Measurements from ENCODE around the gene LRRC23.

Gene LRRC23

DNA sequence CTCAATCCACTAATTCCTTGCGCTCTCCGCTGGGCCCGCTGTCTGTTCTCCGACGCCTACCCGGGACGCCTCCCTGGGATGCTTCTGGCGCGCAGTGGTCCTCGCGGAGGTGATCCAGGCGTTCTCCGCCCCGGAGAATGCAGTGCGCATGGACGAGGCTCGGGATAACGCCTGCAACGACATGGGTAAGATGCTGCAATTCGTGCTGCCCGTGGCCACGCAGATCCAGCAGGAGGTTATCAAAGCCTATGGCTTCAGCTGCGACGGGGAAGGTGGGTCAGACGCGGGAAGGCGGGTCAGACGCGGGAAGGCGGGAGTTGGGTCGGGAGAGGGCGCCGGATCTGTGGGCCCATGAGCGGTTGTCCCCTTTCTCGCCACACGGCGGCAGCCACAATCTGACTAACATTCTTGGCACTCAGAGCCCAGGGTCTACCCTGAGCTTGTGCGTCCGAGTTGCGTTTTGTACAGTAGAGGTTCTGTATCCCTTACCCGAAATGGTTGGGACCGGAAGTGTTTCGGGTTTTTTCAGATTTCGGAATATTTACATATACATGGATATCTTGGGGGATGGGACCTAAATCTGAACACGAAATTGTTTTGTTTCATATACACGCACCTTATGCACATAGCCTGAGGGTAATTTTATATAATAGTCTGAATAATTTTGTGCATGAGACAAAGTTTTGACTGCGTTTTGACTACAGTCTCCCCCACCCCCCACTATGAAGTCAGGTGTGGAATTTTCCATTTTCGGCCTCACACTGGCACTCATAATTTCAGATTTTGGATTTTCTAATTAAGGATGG is 40.0 kb downstream of the LRRC23 start:
- DNase-seq: peak; percentile 96

- DNase-seq: no peak
Measured at GRCh38 chr12:6945613-6946012, 41.0 kb downstream of the LRRC23 start.

DNA sequence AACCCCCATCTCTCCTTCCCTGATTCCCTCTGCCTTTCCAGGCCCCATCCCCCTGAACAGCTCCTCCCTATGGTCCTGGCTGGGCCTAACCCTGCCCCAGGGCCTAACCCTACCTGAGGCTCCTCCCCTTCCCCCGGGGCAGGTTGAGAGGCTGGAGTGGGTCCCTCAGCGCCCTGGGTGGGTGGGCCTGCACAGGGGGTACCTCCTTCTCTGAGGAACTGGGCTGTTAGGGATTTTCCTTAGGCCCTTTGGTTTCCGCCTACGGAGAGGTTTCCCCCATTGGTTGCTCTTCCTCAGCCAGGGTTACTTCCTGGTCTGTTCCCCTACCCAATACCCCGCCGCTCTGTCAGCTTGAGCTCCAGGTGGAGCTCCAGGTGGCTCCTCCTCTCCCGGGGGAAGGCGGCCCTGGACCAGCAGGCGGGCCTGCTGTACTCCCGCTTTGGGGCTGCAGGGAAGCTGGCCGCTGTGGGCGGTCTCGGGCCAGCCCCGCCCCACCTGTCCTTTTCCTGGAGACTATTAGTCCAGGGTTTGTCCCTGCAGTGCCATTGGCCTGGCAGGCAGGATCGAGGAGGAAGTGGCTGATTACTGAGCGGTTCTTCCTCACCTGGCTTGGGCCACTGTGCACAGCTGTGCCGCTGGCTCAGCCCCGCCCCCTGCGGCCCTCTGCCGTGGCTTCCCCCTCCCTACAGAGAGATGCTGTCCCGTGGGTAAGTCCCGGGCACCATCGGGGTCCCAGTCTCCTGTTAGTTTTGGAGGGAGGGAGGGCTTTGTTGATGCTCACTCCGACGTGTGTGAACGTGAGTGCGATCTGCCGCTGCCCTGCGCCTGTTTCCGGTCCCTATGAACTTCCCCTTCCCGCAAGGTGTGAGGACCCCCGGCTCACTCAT is 41.7 kb downstream of the LRRC23 start:
- DNase-seq: no peak

- DNase-seq: no peak
Measured at GRCh38 chr12:6946920-6947374, 42.3 kb downstream of the LRRC23 start.

- DNase-seq: peak; percentile 15
Measured at GRCh38 chr12:6947615-6948014, 43.0 kb downstream of the LRRC23 start.

DNA sequence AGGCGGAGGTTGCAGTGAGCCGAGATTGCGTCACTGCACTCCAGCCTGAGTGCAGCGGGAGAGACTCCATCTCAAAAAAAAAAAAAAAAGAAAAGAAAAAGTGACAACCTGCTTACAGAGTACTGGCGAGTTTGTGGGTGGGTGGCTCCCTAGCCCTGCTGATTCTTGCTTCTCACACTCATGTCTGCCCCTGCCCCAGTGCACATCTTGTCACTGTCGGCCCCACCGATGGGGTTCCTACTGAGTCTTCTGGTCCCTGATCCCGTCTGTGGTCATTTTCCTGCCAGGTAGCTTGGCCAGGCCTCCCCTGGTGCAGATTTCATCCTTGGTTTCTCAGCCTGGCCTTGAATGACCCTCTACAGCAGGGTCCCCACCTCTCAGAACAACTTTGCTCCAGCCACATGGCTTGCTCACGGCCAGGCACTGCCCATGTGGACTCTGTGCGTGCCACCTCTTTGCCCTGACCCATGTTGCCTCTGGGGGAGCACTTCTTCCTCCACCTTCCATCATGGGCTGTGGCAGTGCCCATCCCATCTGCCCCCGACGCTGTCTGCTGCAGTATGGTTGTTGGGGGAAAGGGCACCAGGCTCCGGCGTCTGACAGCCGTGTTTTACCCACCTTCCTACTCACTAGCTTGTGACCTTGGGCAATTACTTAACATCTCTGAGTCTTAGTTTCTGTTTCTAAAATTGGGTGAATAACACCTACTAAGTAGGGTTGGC is 44.4 kb downstream of the LRRC23 start:
- DNase-seq: peak; percentile 20

DNA sequence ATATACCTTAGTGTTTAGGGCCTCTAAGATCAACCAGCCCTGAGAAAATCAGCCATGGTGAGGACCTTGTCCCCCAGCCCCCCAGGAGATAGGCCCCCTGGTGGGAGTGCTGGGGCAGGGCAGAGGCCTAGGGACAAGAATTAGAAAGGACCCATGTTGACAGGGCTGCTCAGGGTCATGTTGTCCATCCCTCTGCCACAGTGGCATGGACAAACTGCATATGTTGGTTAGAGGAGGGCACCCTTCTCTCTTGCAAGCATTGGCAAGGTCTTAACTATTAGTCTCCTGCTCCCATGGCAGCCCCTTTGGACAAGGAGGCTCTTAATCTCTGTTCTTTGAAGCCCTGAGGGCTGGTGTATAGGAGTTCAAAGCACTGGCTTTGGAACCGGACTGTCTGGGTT is 45.8 kb downstream of the LRRC23 start:
- peak; percentile 12 for DNase-seq

DNA sequence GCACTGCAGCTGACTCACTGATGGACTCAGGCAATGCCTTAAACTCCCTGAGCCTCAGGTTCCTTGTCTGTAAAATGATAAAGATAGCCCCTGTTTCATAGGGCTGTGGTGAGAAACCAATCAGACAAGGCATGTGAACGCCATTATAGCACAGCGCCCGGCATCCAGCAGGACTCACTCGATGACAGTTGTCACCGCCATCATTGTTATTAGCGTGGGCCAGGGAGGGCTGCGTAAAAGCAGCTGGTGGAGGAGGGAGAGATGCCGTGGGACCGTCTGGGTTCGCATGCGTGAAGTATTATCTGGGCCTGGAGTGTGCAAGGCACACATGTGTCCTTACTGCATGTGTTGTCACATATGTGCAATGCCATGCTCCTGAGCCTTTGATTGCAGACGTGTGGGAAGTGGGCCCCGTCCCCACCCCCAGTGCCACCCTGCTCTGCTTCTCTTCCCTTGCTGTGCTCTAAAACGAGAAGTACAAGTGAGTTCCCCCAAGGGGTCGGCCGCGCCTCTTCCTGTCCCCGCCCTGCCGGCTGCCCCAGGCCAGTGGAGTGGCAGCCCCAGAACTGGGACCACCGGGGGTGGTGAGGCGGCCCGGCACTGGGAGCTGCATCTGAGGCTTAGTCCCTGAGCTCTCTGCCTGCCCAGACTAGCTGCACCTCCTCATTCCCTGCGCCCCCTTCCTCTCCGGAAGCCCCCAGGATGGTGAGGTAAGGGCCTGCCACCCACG is 46.4 kb downstream of the LRRC23 start, which contains the start of gene PTPN6:
Gene PTPN6 (plus strand): TSS at position 546 of the 730 bp plus-strand sequence. CDS start 157 bp downstream, at position 703.
- peak; percentile 44 for DNase-seq

- DNase-seq: peak; percentile 31
Measured at GRCh38 chr12:6951551-6952120, 47.0 kb downstream of the LRRC23 start.

DNA sequence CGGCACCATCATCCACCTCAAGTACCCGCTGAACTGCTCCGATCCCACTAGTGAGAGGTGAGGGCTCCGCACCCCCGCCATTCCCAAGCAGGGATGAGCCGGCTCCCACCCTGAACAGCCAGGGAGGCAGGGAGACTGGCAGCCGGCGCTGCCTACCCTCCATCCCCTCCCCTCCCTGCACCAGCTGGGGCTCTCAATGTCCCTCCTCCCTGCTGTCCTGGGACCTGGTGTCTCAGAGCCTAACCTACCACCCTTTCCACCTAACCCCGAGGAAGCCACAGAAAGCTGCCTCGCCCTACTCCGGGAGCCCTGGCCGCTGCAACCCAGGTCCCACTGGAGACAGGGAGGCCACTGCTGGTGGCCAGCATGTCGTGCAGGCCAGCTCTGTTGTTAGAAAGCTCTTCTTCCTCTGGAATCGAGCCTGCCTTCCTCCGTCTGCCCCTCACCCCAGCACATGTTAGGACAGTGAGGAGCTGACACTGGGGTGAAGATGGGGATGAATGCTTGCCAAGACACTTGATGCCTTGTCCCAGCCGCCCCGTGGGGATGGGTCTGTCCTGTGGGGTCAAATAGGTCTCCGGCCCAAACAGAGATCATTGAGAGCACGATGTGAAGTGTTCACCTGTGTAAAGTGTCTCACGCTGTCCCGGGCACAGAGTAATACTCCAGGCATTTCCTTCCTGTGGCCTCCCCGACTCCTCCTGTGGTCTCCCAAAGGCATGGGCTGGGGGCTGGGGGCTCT is 47.7 kb downstream of the LRRC23 start:
- DNase-seq: peak; percentile 39

- DNase-seq: peak; percentile 24
Measured at GRCh38 chr12:6952863-6953441, 48.3 kb downstream of the LRRC23 start.

DNA sequence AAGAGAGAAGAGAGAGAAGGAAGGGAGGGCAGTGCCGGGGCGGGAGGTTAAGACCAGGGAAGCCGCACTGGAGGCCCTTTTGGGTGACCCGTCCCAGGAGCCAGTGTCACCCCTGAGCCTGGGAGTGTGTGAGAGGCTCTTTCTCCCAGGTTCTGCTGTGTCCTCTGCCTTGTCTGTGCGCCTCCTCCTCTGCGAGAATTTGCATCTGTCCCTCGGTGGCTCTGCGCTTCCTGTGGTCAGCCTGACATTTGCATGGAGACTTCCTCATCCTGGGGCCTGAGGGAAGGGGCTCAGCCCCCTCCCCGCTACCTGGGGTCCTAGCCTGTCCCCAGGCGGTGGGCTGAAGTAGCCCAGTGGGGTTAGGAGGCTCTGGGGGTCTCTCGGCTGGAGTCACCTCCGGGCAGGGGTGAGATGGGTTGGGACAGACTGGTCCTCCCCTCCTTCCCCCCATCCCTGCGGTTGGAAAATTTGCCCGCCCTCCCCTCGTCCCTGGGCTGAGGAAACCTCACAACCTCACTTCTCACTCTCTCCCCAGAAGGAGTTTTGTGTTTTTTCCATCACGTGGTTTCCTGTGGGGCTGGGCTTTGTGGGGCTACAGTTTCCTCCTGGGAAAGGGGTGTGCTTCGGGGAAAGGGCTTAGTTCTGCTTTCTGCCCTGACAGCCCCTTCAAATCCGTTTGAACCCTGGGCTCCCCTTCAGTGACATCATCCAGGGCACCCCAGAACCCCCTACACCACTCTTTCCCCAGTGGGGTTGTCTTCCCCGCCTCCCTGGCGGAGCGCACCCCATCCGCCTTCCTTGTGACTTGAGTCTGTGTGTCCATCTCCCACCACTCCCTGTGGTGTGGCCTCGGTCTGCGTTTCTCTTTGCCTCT is 49.1 kb downstream of the LRRC23 start:
- peak; percentile 90 for DNase-seq

DNA sequence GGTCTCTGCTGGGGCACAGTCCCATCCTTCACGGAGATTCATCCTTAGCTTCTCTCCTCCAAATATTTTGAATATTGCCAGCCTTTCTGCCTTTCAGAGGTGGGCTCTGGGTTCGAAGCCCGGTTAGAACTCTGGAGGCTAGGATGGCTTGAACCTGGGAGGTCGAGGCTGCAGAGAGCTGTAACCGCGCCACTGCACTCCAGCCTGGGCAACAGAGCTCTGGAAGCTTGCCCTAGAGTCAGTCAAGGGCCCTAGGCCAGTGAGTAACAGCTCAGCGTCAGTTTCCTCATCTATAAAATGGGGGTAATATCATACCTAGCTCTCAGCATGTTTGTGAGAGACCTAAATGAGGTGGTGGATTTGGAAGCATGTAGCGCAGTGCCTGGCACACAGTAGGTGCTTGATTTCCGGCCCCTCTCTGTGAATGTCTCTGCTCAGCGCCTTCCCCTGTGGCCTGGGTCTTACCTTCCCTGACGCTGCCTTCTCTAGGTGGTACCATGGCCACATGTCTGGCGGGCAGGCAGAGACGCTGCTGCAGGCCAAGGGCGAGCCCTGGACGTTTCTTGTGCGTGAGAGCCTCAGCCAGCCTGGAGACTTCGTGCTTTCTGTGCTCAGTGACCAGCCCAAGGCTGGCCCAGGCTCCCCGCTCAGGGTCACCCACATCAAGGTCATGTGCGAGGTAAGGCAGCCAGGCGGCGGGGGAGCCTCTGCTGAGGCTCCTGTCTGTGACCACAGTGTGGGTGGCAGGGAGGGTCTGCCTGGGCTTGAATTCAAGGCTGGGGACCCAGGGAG is 49.9 kb downstream of the LRRC23 start:
- DNase-seq: peak; percentile 25

DNA sequence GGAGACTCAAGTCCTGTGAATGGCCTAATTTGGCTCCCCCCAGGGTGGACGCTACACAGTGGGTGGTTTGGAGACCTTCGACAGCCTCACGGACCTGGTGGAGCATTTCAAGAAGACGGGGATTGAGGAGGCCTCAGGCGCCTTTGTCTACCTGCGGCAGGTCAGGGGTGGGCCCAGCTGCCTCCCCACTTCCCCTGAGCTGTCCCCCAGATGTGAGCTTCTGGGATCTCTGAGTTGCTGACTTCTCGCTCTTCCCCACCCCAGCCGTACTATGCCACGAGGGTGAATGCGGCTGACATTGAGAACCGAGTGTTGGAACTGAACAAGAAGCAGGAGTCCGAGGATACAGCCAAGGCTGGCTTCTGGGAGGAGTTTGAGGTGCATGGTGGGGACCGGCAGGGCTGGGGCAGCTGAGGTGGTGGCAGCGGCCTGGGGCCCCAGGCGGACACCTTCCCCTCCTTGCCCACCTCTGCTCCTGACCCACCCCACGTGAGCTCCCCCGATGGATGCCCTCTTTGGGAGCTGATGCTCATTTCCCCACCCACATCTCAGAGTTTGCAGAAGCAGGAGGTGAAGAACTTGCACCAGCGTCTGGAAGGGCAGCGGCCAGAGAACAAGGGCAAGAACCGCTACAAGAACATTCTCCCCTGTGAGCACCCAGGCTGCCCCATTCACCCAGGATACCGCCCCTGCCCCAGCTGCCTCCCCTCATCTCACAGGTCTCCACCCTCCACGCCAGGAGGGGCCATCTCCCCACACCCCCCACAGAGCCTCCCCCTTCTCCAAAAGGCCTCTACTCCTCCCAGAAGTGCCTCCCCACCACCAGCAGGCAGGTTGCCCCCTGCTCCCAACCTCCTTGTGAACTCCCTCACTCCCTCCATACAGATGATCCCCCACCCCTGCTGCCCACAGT is 50.7 kb downstream of the LRRC23 start:
- peak; percentile 22 for DNase-seq

GRCh38 chr12:6956021-6956727 is 51.6 kb downstream of the LRRC23 start:
- DNase-seq: peak; percentile 25

DNA sequence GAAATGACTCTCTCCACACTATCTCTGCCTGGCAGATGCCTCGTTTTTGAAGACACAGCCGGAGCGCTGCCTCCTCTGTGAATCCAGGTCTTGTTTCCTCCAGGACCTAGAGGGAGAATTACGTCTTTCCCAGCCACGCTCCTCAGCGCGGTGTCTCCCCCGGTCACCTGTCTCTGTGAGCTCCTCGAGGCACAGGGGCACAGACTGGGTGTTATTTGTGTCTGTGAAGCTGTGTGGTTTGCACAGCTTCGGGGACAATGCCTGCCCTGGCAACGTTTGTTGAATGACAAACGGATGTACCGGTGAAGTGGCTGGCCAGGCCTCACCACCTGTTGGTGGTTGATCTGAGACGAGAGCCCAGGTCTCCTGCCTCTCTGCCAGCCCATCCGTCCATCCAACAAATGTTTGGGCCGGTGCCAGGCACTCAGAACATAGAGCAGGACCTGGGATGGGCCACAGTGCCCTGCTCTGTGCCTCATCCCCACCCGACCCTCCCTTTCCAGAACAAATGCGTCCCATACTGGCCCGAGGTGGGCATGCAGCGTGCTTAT is 52.6 kb downstream of the LRRC23 start:
- peak; percentile 28 for DNase-seq
